NCI-H524 (cell line): ENCODE measurements around the gene SC5D.

Experiments used
- DNase-seq, 2 experiments: peaks; one replicate each; lab custom pipeline; 2025; lab: John Stamatoyannopoulos, UW

Gene SC5D

GRCh38 chr11:121328967-121329679 is 36.6 kb downstream of the SC5D start:
- no peak for DNase-seq

- peak; percentile 8 to 61 for DNase-seq
Measured at GRCh38 chr11:121329781-121330395, 37.3 kb downstream of the SC5D start.

- no peak for DNase-seq
Measured at GRCh38 chr11:121330614-121331435, 38.3 kb downstream of the SC5D start.

GRCh38 chr11:121334973-121335710 is 42.6 kb downstream of the SC5D start:
- DNase-seq = no peak

- DNase-seq = peak in 1 of 2 experiments; percentile 6
Measured at GRCh38 chr11:121336279-121336937, 43.8 kb downstream of the SC5D start.

- no peak for DNase-seq
Measured at GRCh38 chr11:121337078-121337477, 44.5 kb downstream of the SC5D start.

GRCh38 chr11:121337740-121338272 is 45.2 kb downstream of the SC5D start:
- no peak for DNase-seq

GRCh38 chr11:121338536-121338935 is 46.0 kb downstream of the SC5D start:
- no peak for DNase-seq

GRCh38 chr11:121340032-121340580 is 47.5 kb downstream of the SC5D start:
- no peak for DNase-seq

- no peak for DNase-seq
Measured at GRCh38 chr11:121341609-121342008, 49.0 kb downstream of the SC5D start.

- no peak for DNase-seq
Measured at GRCh38 chr11:121344824-121345223, 52.3 kb downstream of the SC5D start.

GRCh38 chr11:121347094-121347493 is 54.5 kb downstream of the SC5D start:
- DNase-seq = no peak

- no peak for DNase-seq
Measured at GRCh38 chr11:121347813-121348212, 55.2 kb downstream of the SC5D start.

GRCh38 chr11:121348220-121348875 is 55.8 kb downstream of the SC5D start:
- no peak for DNase-seq

- no peak for DNase-seq
Measured at GRCh38 chr11:121349790-121350189, 57.2 kb downstream of the SC5D start.

- DNase-seq = no peak
Measured at GRCh38 chr11:121350314-121351082, 57.9 kb downstream of the SC5D start.

GRCh38 chr11:121351083-121351630 is 58.6 kb downstream of the SC5D start:
- peak in 1 of 2 experiments; percentile 34 for DNase-seq

- peak; percentile 37 to 78 for DNase-seq
Measured at GRCh38 chr11:121352251-121352891, 59.8 kb downstream of the SC5D start.

GRCh38 chr11:121354192-121354591 is 61.6 kb downstream of the SC5D start:
- DNase-seq = no peak
